HG02884 (cell line): ENCODE results near the gene ZNF219.

Source experiments
- ATAC-seq: cut with Tn5 transposase; IDR thresholded peaks from one replicate; pipeline ENCODE4 v1.9.1; 2021; ENCODE audit warnings: mild to moderate bottlenecking, moderate library complexity; ENCODE audit not compliant: unreplicated experiment

The ZNF219 gene

GRCh38 chr14:21098076-21098891 is at the start of gene ZNF219:
TSS of gene ZNF219 (minus strand) at chr14:21098655. CDS start at chr14:21093591, 5,064 bp downstream.
- no peak for ATAC-seq

GRCh38 chr14:21145437-21145836 is 47.0 kb upstream of the ZNF219 start:
- ATAC-seq: no peak

- ATAC-seq: no peak
These were observed 43.9 kb upstream of the ZNF219 start for GRCh38 chr14:21142357-21142756.

DNA sequence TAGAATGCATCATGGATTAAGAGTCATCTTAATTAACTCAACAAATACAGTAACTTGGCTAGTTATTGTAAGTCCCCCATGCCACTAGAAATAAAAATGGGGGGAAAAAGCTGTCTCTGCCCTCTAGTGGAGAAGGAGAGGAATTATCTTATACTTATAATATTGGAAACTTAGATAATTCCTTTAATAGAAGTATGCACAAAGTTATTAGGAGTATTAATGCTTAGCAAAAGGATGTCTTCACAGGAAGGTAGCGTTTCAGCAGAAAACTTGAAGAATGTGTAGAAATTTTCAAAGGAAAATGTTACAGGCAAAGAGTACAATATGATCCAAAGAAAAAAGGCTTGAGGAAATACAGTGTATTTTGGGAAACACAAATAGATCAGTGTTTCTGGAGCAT is 37.6 kb upstream of the ZNF219 start:
- no peak for ATAC-seq

- ATAC-seq: no peak
These were observed 35.4 kb upstream of the ZNF219 start for GRCh38 chr14:21133901-21134300.

GRCh38 chr14:21123429-21123828 is 25.0 kb upstream of the ZNF219 start:
- ATAC-seq: no peak

DNA sequence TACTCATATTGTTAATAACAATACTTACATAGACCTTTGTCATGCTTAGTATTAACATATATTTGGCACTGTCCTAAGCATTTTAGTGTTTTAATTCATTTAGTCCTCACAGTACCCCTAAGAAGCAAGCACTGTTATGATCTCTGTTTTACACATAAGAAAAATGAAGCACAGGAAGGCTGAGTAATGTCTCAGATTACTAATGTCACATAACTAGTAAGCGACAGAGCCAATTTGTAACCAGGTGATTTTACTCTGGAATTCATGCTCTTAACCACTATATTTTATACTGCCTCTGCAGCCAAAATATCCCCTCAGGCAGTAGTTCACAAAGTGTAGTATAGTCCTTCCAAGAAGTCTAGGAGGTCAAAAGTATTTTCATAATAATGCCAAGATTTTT is 22.7 kb upstream of the ZNF219 start:
- ATAC-seq: no peak

DNA sequence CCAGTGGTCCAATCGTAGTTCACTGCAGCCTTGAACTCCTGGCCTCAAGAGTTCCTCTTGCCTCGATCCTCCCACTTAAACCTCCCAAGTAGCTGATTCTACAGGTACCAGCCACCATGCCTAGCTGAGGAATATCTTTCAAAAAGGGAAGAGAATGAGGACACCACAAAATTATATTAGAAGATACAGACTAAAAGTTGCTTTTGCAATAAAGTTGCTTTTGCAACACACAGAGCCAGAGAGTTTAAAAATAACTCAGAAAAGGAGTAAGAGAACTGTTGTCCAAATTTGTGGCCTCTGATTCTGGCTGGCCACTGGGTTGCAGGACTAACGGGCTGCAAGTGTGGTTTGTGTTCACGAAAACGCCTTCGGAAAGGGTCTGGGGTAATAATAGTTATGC is 22.2 kb upstream of the ZNF219 start:
- ATAC-seq: no peak

DNA sequence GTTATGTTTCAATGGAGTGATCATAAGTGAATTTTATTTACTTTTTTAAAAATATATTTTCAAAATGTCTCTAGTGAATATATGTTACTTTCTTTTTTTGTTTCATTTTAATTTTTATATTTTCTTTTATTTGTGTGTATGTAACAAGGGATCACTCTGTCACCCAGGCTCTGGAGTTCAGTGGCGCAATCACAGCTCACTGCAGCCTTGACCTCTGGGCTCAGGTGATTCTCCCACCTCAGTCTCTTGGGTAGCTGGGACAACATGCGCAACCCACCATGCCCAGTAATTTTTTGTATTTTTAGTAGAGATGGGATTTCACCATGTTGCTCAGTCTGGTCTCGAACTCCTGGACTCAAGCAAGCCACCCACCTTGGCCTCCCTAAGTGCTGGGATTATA is 20.5 kb upstream of the ZNF219 start:
- no peak for ATAC-seq

- no peak for ATAC-seq
These were observed 14.9 kb upstream of the ZNF219 start for GRCh38 chr14:21113369-21113768.

- ATAC-seq: no peak
These were observed 13.8 kb upstream of the ZNF219 start for GRCh38 chr14:21112255-21112654.

DNA sequence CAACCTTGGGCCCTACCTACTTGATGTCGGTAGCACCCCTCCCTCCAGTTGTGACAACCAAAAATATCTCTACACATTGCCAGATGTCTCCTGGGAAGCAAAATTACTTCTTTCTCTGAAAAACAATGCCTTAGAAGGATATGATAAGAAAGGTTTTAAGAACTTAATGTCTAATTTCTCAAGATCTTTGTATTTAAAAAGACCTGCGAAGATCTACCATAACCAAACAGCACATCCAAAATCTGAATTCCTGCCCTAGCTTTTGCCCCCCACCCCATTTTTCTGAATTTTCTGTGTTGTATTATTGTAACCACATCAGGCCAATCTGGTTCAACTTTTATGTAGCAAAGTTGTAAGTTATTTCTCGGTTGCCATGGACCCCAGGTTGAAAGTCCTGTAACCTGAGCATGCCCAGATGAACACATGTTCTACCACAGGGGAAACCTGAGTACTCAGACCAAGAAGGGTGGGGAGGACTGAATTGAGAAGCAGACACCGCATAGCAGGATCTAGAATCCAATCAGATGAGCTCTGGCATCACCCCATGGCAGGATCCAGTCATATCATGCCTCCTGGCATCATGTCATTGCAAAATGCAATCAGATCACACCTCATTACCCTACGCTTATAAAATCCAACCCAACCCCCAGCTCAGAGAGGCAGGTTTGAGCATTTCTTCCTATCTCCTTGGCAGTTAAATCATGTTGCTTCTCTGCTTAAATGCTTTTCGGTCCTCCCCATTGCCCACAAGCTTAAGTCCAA is 11.1 kb upstream of the ZNF219 start:
- no peak for ATAC-seq

GRCh38 chr14:21108791-21109190 is 10.3 kb upstream of the ZNF219 start:
- no peak for ATAC-seq

DNA sequence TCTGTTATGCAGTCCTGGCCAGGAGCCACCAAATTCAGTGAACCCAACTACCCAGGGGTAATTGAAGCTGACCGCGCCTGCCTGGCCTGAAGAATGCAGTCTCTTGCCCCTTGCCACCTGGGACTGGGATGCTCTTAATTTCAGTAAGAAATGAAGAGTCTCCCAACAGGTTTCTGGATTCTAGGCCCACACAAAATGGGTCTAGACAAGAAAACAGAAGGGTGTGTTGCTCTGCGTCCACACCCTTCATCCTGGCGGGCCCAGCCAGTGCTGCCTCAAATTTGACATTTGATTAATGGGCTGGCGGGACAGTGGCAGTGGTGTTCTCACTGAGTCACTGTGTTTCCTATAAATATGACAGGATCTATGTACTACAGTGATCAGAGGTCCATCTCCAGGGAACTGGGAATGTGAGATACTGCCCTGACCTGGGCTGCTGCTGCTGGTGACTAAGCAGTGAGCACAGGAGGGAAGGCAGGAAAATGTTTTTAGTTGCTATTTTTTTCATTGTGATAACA is 8.9 kb upstream of the ZNF219 start:
- no peak for ATAC-seq

- ATAC-seq: no peak
These were observed 8.2 kb upstream of the ZNF219 start for GRCh38 chr14:21106498-21107282.

DNA sequence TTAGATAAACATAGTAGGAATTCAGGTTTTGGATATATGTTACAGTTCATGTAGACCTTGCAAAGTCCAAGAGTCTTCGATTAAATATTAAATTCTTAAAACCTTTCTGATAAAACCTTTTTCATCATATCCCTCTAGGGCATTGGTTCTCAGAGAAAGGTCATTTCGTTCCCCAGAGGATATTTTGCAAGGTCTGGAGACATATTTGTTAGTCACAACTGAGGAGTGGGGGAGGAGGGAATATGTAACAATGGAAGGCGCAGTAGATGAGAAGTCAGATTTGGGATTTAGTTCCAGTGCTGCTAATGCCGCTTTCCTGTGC is 7.7 kb upstream of the ZNF219 start:
- no peak for ATAC-seq

DNA sequence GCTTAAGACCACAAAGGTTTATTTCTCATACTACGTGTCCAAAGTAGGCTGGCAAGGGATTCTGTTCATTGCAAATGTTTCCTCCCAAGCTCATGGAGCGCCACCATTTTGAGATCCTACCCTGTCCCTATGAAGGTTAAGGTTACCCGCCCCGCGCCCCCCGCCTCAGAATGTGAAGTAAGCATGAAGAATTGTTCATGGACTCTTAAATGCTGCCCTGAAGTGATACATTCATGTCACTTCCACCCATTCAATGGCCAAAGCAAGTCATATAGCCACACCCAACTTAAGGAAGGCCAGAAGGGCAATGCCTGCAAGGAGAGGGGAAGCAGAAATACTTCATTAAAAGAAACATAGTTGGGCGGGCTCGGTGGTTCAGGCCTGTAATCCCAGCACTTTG is 6.6 kb upstream of the ZNF219 start:
- ATAC-seq: no peak

- peak; percentile 32 for ATAC-seq
These were observed 6.1 kb upstream of the ZNF219 start for GRCh38 chr14:21104448-21105060.

- peak; percentile 88 for ATAC-seq
These were observed 5.4 kb upstream of the ZNF219 start for GRCh38 chr14:21103710-21104447.

GRCh38 chr14:21103411-21103709 is 4.9 kb upstream of the ZNF219 start:
- no peak for ATAC-seq
